Activated CD4-positive, alpha-beta T cell treated with anti-CD3 and anti-CD28 coated beads, Interleukin-2, amount 10 ng/mL, durations not matched to agents 24 days and 14 days (primary cell): Measurements from ENCODE around the gene ZFHX3. TPM values are rescaled to one million over a fixed set of nuclear protein-coding genes. Genes with fewer than 3 reads are reported as not detected.

Experiments used
- DNase-seq: peaks from one replicate; pipeline ENCODE4 v3.0.0; 2022
- H3K27ac Mint-ChIP-seq: one replicate; pipeline ENCODE4 v1.8.0; 2022; ENCODE audit warnings: mild to moderate bottlenecking, mixed read lengths
- H3K27me3 Mint-ChIP-seq: one replicate; pipeline ENCODE4 v1.8.0; 2022; ENCODE audit warnings: mixed read lengths
- H3K36me3 Mint-ChIP-seq: one replicate; pipeline ENCODE4 v1.8.0; 2022; ENCODE audit warnings: low read depth, mild to moderate bottlenecking, mixed read lengths
- H3K4me1 Mint-ChIP-seq: one replicate; pipeline ENCODE4 v1.8.0; 2021; ENCODE audit warnings: mixed read lengths
- H3K4me3 Mint-ChIP-seq: one replicate; pipeline ENCODE4 v1.8.0; 2022; ENCODE audit warnings: mild to moderate bottlenecking, moderate library complexity, mixed read lengths
- H3K9me3 Mint-ChIP-seq: one replicate; pipeline ENCODE4 v1.8.0; 2021; ENCODE audit warnings: mixed read lengths
- intact Hi-C: fragments of 100-400 bp; cut with micrococcal nuclease; formaldehyde crosslinking; loops from one replicate; pipeline ENCODE4 v1.15.1; 2023
- total RNA-seq: library from RNA; stranded (reverse); gene quantifications from 2 replicates; pipeline ENCODE4 v1.2.3, GENCODE V29; 2022

ZFHX3 gene
- total RNA-seq, 1 donor from 2014 or later = 0.49 TPM

GRCh38 chr16:72854267-72854959, 193.5 kb downstream of the ZFHX3 start:
- Mint-ChIP-seq H3K27me3 (peaks cover 18% of the 10 kb centered on the region), H3K27ac (no peak overlapping the region), H3K4me3 (no peak overlapping the region), H3K4me1 (peaks cover 8% of the 10 kb centered on the region), H3K9me3 (no peaks in the 10 kb centered on the region), H3K36me3 (no peaks in the 10 kb centered on the region)
- intact Hi-C loops = no loop called here
- DNase-seq = no peak

GRCh38 chr16:72853575-72854266, 194.2 kb downstream of the ZFHX3 start:
- H3K9me3 Mint-ChIP-seq = no peaks in the 10 kb centered on the region
- H3K4me1 Mint-ChIP-seq = peaks cover 8% of the 10 kb centered on the region
- H3K4me3 Mint-ChIP-seq = no peak overlapping the region
- H3K36me3 Mint-ChIP-seq = no peaks in the 10 kb centered on the region
- H3K27me3 Mint-ChIP-seq = peaks cover 18% of the 10 kb centered on the region
- intact Hi-C loops = no loop called here
- H3K27ac Mint-ChIP-seq = no peak overlapping the region
- DNase-seq = no peak

GRCh38 chr16:72852421-72852820, 195.5 kb downstream of the ZFHX3 start:
- Mint-ChIP-seq H3K4me3 (no peak overlapping the region), H3K36me3 (no peaks in the 10 kb centered on the region), H3K27ac (no peak overlapping the region), H3K27me3 (peaks cover 18% of the 10 kb centered on the region), H3K9me3 (no peaks in the 10 kb centered on the region), H3K4me1 (peaks cover 8% of the 10 kb centered on the region)
- intact Hi-C loops = no loop called here
- DNase-seq = no peak

- Mint-ChIP-seq H3K36me3 (no peaks in the 10 kb centered on the region), H3K9me3 (no peaks in the 10 kb centered on the region), H3K4me3 (no peak overlapping the region), H3K27me3 (peaks cover 18% of the 10 kb centered on the region), H3K4me1 (peaks cover 11% of the 10 kb centered on the region), H3K27ac (no peak overlapping the region)
- intact Hi-C loops = no loop called here
- DNase-seq = no peak
These were observed 197.1 kb downstream of the ZFHX3 start for GRCh38 chr16:72850853-72851252.

GRCh38 chr16:72850021-72850420, 197.9 kb downstream of the ZFHX3 start:
- Mint-ChIP-seq H3K4me1 (peaks cover 15% of the 10 kb centered on the region), H3K4me3 (no peak overlapping the region), H3K27me3 (peaks cover 18% of the 10 kb centered on the region), H3K27ac (no peak overlapping the region), H3K36me3 (no peaks in the 10 kb centered on the region), H3K9me3 (no peaks in the 10 kb centered on the region)
- DNase-seq = no peak
- intact Hi-C loops = no loop called here

GRCh38 chr16:72848759-72849664, 198.9 kb downstream of the ZFHX3 start:
- no peak overlapping the region for H3K27ac Mint-ChIP-seq

GRCh38 chr16:72848028-72848400, 199.9 kb downstream of the ZFHX3 start:
- intact Hi-C loops = no loop called here
- no peak for DNase-seq
- H3K36me3 Mint-ChIP-seq = no peaks in the 10 kb centered on the region
- H3K9me3 Mint-ChIP-seq = no peaks in the 10 kb centered on the region
- peaks cover 22% of the 10 kb centered on the region for H3K4me1 Mint-ChIP-seq
- no peak overlapping the region for H3K27ac Mint-ChIP-seq
- peaks cover 7% of the 10 kb centered on the region for H3K27me3 Mint-ChIP-seq
- no peak overlapping the region for H3K4me3 Mint-ChIP-seq

More at GRCh38 chr16:72848759-72849664, 198.9 kb downstream of the ZFHX3 start:
- Mint-ChIP-seq H3K36me3 (no peaks in the 10 kb centered on the region), H3K4me1 (peaks cover 22% of the 10 kb centered on the region), H3K9me3 (no peaks in the 10 kb centered on the region), H3K27me3 (peaks cover 11% of the 10 kb centered on the region), H3K4me3 (no peak overlapping the region)
- DNase-seq = no peak
- intact Hi-C loops = no loop called here

- H3K36me3 Mint-ChIP-seq = no peaks in the 10 kb centered on the region
- peaks cover 22% of the 10 kb centered on the region for H3K4me1 Mint-ChIP-seq
- peaks cover 8% of the 10 kb centered on the region for H3K27me3 Mint-ChIP-seq
- no peak overlapping the region for H3K27ac Mint-ChIP-seq
- DNase-seq = peak; percentile 72
- H3K4me3 Mint-ChIP-seq = no peak overlapping the region
- intact Hi-C loops = no loop called here
- H3K9me3 Mint-ChIP-seq = no peaks in the 10 kb centered on the region
These were observed 200.5 kb downstream of the ZFHX3 start for GRCh38 chr16:72847187-72848027.

GRCh38 chr16:72846594-72846993, 201.3 kb downstream of the ZFHX3 start:
- peaks cover 22% of the 10 kb centered on the region for H3K4me1 Mint-ChIP-seq
- no peak overlapping the region for H3K27ac Mint-ChIP-seq
- no peak for DNase-seq
- H3K36me3 Mint-ChIP-seq = no peaks in the 10 kb centered on the region
- no peak overlapping the region for H3K4me3 Mint-ChIP-seq
- H3K9me3 Mint-ChIP-seq = no peaks in the 10 kb centered on the region
- H3K27me3 Mint-ChIP-seq = peaks cover 7% of the 10 kb centered on the region
- intact Hi-C loops = no loop called here

GRCh38 chr16:72845322-72846020, 202.5 kb downstream of the ZFHX3 start:
- H3K9me3 Mint-ChIP-seq = no peaks in the 10 kb centered on the region
- DNase-seq = no peak
- intact Hi-C loops = no loop called here
- peaks cover 7% of the 10 kb centered on the region for H3K27me3 Mint-ChIP-seq
- peaks cover 22% of the 10 kb centered on the region for H3K4me1 Mint-ChIP-seq
- H3K4me3 Mint-ChIP-seq = no peak overlapping the region
- H3K36me3 Mint-ChIP-seq = no peaks in the 10 kb centered on the region
- no peak overlapping the region for H3K27ac Mint-ChIP-seq

- intact Hi-C loops = no loop called here
- Mint-ChIP-seq H3K4me1 (peaks cover 22% of the 10 kb centered on the region), H3K4me3 (peak overlapping the region; percentile 42), H3K27me3 (peaks cover 7% of the 10 kb centered on the region), H3K9me3 (no peaks in the 10 kb centered on the region), H3K27ac (peak overlapping the region; percentile 29), H3K36me3 (no peaks in the 10 kb centered on the region)
- DNase-seq = peak; percentile 64
These were observed 203.6 kb downstream of the ZFHX3 start for GRCh38 chr16:72844225-72844920.

- no peak for DNase-seq
- Mint-ChIP-seq H3K4me3 (no peak overlapping the region), H3K9me3 (no peaks in the 10 kb centered on the region), H3K4me1 (peaks cover 24% of the 10 kb centered on the region), H3K36me3 (no peaks in the 10 kb centered on the region), H3K27me3 (peaks cover 11% of the 10 kb centered on the region), H3K27ac (no peak overlapping the region)
- intact Hi-C loops = no loop called here
These were observed 206.4 kb downstream of the ZFHX3 start for GRCh38 chr16:72841506-72841905.
